Muscle of leg (tissue), 11 donors: ENCODE results near the gene ZNF628. TPM values are rescaled to one million over a fixed set of nuclear protein-coding genes. Genes with fewer than 3 reads are reported as not detected.
"Not testable (repeated sequence)": the region's sequence is repeated elsewhere in the genome, so short reads cannot be mapped to it uniquely, and the experiment has no call there.

Source experiments
- DNase-seq: peaks from one replicate; pipeline ENCODE4 v3.0.0; 2013
- H3K27ac ChIP-seq: one replicate; pipeline ENCODE4 v1.5.1; 2013; ENCODE audit warnings: mild to moderate bottlenecking, low read length, control low read depth
- H3K27me3 ChIP-seq: one replicate; pipeline ENCODE4 v1.6.1; 2013; ENCODE audit warnings: low read length; ENCODE audit not compliant: control insufficient read depth, insufficient read depth
- H3K36me3 ChIP-seq: one replicate; pipeline ENCODE4 v1.6.1; 2013; ENCODE audit warnings: low read length; ENCODE audit not compliant: control insufficient read depth, insufficient read depth
- H3K4me1 ChIP-seq: one replicate; pipeline ENCODE4 v1.6.1; 2013; ENCODE audit warnings: low read length; ENCODE audit not compliant: control insufficient read depth, insufficient read depth
- H3K4me3 ChIP-seq: one replicate; pipeline ENCODE4 v1.5.1; 2013; ENCODE audit warnings: low read length, control low read depth
- H3K9me3 ChIP-seq: replicated peaks from 2 replicates; pipeline ENCODE4 v1.6.1; 2013; ENCODE audit warnings: low read depth, low read length; ENCODE audit not compliant: control insufficient read depth
- WGBS: methylation state at CpG from one replicate; pipeline ENCODE4 v1.1.5; 2013; ENCODE audit warnings: missing lambda C conversion rate; ENCODE audit not compliant: insufficient coverage; 5-methylcytosine and 5-hydroxymethylcytosine counted together
- polyA plus RNA-seq, 8 donors: library from polyadenylated mRNA; unstranded; fragments of 120-200 nt; gene quantifications; one replicate each; pipeline versions ENCODE4 v1.2.1 to v1.2.3, GENCODE V29; 2013; ENCODE audit warnings: inconsistent platforms in 1 of 8, low replicate concordance in 1 of 8; ENCODE audit not compliant: insufficient read length in 8 of 8, insufficient read depth in 1 of 8
- total RNA-seq: library from RNA; stranded (reverse); fragments of 120-200 nt; gene quantifications from one replicate; pipeline ENCODE4 v1.2.4, GENCODE V29; 2013

Gene ZNF628
- total and polyA plus RNA-seq, 9 donors: 1.6 to 5.1 (median 3.6) TPM

DNA sequence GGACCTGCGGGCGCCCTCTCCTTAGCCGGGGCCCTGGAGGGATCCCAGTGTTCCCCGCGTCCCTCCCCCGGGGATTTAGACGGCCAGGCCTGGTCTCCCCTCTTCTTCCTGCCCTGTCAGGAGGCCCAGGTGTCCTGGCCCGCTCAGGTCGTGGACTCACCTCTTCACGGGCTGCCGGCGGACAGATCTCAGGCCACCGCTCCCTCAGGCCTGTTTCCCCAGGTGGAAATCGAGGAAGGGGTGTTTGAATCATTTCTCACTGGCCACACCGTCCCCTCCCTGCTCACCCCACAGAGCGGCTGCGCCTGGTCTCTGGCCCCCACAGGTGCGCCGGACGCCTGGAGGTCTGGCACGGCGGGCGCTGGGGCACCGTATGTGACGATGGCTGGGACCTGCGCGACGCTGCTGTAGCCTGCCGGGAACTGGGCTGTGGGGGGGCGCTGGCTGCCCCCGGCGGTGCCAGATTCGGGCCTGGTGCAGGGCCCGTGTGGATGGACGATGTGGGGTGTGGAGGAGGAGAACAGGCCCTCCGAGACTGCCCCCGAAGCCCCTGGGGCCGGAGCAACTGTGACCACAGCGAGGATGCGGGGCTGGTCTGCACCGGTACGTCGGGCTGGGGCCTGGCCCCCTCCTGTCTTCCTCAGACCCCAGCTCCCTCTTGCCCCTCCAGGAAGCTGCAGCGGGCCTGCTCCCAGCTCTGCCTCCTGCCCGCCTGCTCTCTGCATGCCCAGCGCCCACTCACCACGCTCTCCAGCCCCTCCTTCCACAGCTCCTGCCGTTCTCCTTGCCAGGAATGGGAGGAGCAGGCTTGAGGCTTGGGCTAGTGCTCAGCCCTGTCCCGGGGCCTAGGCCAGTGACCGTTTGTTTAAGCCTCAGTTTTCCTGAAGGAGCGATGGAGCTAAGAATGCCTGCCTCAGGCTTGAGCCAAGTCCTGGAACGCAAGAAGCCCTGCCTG, 14.3 kb downstream of the ZNF628 start:
- Histone ChIP-seq H3K9me3 (no peaks in the 10 kb centered on the region), H3K4me1 (peaks cover 86% of the 10 kb centered on the region), H3K4me3 (no peak overlapping the region), H3K27ac (peak overlapping the region; percentile 55), H3K27me3 (peaks cover 8% of the 10 kb centered on the region), H3K36me3 (peaks cover 4% of the 10 kb centered on the region)
- DNase-seq: peak; percentile 73
- 53% methylated on average over 36 of the region's 52 CpGs for WGBS

DNA sequence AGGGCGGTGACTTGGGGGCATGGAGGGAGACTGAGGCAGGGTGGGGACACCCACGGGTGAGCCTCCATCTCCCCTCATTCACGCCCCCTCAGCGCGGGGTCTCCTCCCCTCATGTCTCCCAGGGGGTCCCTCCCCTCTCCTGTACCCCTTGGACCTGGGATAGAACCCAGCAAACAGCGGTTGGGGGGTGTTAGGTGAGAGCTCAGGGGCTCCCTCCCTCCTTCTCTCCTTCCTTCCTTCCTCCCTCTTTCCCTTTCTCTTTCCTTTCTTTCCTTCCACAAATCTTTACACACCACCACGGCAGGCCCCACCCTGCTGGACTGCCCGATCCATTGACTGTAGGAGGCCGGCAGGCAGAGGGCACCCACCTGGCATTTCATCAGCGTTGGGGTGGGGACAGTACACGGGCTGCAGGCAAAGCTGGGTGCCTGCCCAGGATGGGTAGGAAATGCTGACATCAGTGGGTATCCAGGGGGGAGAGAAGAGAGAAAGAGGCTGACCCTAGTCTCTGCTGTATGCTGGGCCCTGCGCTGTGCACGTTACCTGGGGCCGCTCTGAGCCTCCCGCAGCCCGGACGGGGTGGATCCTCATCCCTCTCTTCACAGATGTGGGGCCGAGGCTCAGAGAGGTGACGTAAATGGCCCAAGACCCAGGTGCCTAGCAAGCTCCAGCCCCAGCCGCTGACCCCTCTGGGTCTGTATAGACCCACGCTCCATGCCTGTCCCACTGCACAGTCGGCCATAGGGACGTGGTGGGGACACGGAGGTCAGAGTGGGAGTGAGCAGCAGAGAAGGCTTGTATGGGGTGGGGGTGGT, 15.3 kb downstream of the ZNF628 start:
- H3K27ac ChIP-seq: peak overlapping the region; percentile 55
- H3K4me3 ChIP-seq: no peak overlapping the region
- no peaks in the 10 kb centered on the region for H3K9me3 ChIP-seq
- DNase-seq: no peak
- H3K27me3 ChIP-seq: peaks cover 8% of the 10 kb centered on the region
- WGBS: 47% methylated on average over 16 of the region's 24 CpGs
- H3K36me3 ChIP-seq: peaks cover 9% of the 10 kb centered on the region
- H3K4me1 ChIP-seq: peaks cover 78% of the 10 kb centered on the region

DNA sequence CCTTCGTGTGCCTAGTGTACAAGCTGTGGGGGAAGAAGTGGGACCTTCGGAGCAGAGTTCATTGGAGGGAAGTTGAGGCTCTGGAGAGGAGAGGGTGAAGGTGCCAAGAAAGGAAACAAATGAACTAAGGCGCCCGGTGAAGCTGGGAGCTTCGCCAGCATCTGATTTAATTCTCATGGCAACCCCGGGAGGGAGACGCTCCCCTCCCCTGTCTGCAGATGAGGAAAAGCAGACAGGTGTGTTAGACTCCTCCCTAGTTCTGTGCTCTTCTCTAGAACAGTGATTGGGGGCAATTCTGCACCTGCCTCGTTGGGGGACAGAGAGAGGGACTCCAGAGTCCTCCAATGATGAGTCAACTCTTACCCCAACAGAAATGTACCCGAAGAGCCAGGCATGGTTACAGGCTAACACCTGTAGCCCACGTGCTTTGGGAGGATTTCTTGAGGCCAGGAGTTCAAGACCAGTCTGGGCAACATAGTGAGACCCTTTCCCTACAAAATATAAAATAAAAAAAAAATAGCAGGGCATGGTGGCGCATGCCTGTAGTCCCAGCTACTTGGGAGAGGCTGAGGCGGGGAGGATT, 16.0 kb downstream of the ZNF628 start:
- no peak overlapping the region for H3K27ac ChIP-seq
- H3K27me3 ChIP-seq: peaks cover 8% of the 10 kb centered on the region
- H3K36me3 ChIP-seq: peaks cover 9% of the 10 kb centered on the region
- peaks cover 71% of the 10 kb centered on the region for H3K4me1 ChIP-seq
- WGBS: 48% methylated on average over 3 of the region's 12 CpGs
- H3K9me3 ChIP-seq: no peaks in the 10 kb centered on the region
- DNase-seq: no peak
- no peak overlapping the region for H3K4me3 ChIP-seq

DNA sequence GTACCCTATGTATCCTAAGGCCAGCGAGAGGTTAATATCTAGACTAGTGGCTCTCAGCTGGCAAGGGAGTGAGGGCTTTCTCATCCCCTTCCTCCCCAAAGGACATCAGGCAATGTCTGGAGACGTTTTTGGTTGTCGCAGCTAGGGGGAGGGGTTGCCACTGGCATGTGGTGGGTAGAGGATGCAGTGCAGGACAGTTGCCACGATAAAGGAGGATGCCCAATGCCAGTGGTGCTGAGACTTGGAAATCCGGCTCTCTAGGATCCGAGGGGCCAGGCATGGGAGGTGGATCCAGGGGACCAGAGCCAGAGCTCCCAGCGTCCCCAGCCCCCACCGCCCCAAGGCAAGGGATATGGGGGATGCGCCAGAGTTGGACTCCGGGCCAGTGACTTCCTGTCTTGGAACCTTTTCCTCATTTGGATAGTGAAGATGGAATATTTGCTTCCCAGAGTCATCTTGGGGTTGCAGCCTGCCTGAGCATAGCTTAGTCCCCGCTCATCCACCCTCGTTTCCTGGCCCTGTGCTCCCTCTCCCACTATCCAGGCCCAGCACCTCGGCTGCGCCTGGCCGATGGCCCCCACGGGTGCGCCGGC, 16.7 kb downstream of the ZNF628 start:
- H3K27ac ChIP-seq: peak overlapping the region; percentile 86
- peaks cover 65% of the 10 kb centered on the region for H3K4me1 ChIP-seq
- H3K27me3 ChIP-seq: peaks cover 8% of the 10 kb centered on the region
- H3K36me3 ChIP-seq: peaks cover 12% of the 10 kb centered on the region
- 34% methylated on average over 17 of the region's 18 CpGs for WGBS
- H3K4me3 ChIP-seq: peak overlapping the region; percentile 41
- peak; percentile 92 for DNase-seq
- no peaks in the 10 kb centered on the region for H3K9me3 ChIP-seq

DNA sequence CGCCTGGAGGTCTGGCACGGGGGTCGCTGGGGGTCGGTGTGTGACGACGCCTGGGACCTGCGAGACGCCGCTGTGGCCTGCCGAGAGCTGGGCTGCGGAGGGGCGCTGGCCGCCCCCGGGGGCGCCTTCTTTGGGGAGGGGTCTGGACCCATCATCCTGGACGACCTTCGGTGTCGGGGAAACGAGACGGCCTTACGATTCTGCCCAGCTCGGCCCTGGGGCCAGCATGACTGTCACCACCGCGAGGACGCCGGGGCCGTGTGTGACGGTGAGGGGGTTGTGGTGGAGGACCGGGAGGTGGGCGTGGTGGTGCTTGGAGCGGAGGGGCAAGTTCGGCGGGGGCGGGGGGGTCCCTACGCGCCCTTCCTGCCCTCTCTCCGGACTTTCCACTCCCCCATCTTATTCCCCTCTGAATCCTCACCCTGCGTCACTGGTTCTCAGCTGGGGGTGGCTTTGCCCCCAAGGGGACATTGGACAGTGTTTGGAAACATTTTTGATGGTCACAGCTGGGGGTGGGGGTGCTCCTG, 17.3 kb downstream of the ZNF628 start:
- H3K4me3 ChIP-seq: peak overlapping the region; percentile 41
- WGBS: 39% methylated on average over 21 of the region's 38 CpGs
- peak overlapping the region; percentile 86 for H3K27ac ChIP-seq
- peaks cover 63% of the 10 kb centered on the region for H3K4me1 ChIP-seq
- peaks cover 8% of the 10 kb centered on the region for H3K27me3 ChIP-seq
- H3K36me3 ChIP-seq: peaks cover 17% of the 10 kb centered on the region
- H3K9me3 ChIP-seq: no peaks in the 10 kb centered on the region
- DNase-seq: no peak

DNA sequence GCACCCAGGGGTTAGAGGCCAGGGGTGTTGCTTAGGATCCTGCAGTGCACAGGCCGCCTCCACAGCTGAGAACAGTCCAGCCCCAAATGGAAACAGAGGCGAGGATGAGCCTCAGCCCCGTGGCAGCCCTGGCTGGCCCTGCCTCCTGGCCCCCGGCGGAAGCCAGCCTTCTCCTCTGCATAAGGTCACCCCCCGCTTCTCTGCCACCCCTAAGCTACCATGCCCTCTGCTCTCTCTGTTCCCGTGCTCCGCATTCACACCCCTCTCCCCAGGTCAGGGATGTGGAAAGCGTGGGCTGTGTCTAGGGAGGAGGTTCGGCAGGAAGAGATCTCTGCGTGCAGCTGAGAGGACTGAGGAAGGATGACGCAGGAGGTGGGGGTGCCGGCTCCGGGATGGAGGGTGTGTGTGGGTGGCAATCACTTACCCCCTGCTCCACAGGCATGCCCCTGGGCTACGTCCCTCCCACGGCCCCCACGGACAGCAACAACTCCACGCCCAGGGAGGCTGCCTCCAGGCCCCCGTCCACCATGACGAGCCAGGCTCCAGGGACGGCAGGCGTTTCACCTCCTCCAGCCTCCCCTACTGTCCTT, 17.9 kb downstream of the ZNF628 start:
- Histone ChIP-seq H3K27me3 (peaks cover 8% of the 10 kb centered on the region), H3K4me3 (peak overlapping the region; percentile 41), H3K27ac (peak overlapping the region; percentile 86), H3K9me3 (no peaks in the 10 kb centered on the region), H3K4me1 (peaks cover 62% of the 10 kb centered on the region), H3K36me3 (peaks cover 22% of the 10 kb centered on the region)
- 24% methylated on average over 5 of the region's 22 CpGs for WGBS
- DNase-seq: peak; percentile 76

DNA sequence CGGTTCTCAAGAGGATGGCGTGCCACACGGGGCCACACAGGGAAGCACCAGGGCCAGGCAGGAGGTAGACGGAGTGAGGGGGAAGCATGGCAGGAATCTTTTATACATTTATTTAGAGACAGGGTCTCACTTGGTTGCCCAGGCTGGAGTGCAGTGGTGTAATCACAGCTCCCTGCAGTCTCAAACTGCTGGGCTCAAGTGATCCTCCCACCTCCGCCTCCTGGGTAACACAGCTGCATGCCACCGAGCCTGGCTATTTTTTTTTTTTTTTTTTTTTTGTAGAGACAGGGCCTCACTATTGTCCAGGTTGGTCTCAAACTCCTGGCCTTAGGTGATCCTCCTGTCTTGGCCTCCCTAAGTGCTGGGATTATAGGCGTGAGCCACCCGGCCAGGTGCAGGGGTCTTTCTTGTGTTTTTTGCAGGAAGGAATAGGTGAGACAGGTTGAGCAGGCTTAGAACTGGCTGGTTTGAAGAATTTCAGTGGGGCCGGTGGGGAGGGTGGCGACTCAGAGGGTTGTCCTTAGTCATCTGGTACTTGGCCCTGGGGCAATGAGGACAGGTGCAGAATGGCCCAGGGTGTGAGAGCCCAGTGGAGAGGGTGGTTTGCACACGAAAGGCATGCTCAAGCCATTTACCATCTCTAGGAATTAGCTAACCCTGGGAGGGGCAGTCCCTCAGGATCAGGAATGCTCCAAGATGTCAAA, 19.4 kb downstream of the ZNF628 start:
- peaks cover 36% of the 10 kb centered on the region for H3K36me3 ChIP-seq
- 76% methylated on average over 7 of the region's 11 CpGs for WGBS
- H3K27me3 ChIP-seq: peaks cover 8% of the 10 kb centered on the region
- peaks cover 51% of the 10 kb centered on the region for H3K4me1 ChIP-seq
- no peak for DNase-seq
- H3K9me3 ChIP-seq: no peaks in the 10 kb centered on the region
- no peak overlapping the region for H3K27ac ChIP-seq
- H3K4me3 ChIP-seq: no peak overlapping the region

DNA sequence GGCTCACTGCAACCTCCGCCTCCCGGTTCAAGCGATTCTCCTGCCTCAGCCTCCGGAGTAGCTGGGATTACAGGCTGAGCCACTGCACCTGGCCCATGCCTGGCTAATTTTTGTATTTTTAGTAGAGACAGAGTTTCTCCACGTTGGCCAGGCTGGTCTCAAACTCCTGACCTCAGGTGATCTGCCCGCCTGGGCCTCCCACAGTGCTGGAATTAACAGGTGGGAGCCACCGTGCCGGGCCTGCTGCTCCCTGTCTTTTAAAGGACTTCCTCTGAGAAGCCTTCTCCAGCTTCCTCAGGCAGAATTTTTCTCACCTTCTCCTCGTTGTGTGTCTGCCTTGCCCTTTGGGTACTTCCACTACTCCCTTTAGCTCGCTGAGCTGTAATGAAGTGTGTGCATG, 20.4 kb downstream of the ZNF628 start:
- not testable (repeated sequence) for H3K27me3 ChIP-seq, H3K27ac ChIP-seq, H3K4me3 ChIP-seq, H3K9me3 ChIP-seq, DNase-seq
- Histone ChIP-seq H3K36me3 (peaks cover 46% of the 10 kb centered on the region), H3K4me1 (peaks cover 41% of the 10 kb centered on the region)
- WGBS: 56% methylated on average over 8 of the region's 10 CpGs

DNA sequence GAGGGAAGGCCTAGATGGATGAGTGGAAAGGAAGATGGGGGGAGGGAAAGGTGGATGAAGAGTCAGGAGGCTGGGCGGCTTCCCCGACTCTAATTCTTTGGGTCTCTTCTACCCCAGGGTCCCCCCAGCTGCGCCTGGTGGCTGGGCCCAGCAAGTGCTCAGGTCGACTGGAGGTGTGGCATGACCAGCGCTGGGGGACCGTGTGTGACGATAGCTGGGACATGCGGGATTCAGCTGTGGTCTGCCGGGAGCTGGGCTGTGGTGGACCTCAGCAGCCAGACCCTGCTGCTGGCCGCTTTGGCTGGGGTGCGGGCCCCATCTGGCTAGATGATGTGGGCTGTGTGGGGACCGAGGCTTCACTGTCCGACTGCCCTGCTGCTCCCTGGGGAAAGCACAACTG, 21.3 kb downstream of the ZNF628 start:
- Histone ChIP-seq H3K9me3 (no peaks in the 10 kb centered on the region), H3K4me1 (peaks cover 32% of the 10 kb centered on the region), H3K27ac (no peak overlapping the region), H3K4me3 (no peak overlapping the region), H3K36me3 (peaks cover 48% of the 10 kb centered on the region), H3K27me3 (peaks cover 8% of the 10 kb centered on the region)
- 78% methylated on average over 13 of the region's 13 CpGs for whole genome bisulfite sequencing
- DNase-seq: no peak
